Measurements from ENCODE around the gene FMN1. TPM values are rescaled to one million over a fixed set of nuclear protein-coding genes. Genes with fewer than 3 reads are reported as not detected.

The FMN1 gene
- total and polyA plus RNA-seq, 10 of the 15 experiments (the other 5 are each of a cell fraction or from before 2014, with no cell fraction given): 0.05 to 0.16 (median 0.08) TPM; not detected in 4

DNA sequence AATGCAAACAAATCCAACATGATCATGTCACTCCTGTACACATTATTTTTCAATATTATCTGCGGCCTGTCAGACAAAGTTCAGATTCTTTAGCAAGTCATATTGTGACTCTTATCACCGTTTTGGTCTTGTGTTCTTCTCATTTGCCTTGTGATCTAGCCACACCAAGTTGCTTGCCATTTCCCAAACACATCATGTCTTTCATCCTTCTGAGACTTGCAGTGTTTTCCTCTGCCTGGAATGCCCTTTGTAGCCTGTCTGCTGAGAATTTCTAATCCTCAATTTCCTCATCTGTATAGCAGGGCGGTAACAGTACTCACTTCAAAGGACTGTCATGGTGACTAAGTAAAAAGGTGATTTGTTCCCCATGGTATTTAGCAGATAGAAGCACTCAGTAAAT lies 341.7 kb downstream of the FMN1 start (continued):
- TF ChIP-seq, protein P1, sequence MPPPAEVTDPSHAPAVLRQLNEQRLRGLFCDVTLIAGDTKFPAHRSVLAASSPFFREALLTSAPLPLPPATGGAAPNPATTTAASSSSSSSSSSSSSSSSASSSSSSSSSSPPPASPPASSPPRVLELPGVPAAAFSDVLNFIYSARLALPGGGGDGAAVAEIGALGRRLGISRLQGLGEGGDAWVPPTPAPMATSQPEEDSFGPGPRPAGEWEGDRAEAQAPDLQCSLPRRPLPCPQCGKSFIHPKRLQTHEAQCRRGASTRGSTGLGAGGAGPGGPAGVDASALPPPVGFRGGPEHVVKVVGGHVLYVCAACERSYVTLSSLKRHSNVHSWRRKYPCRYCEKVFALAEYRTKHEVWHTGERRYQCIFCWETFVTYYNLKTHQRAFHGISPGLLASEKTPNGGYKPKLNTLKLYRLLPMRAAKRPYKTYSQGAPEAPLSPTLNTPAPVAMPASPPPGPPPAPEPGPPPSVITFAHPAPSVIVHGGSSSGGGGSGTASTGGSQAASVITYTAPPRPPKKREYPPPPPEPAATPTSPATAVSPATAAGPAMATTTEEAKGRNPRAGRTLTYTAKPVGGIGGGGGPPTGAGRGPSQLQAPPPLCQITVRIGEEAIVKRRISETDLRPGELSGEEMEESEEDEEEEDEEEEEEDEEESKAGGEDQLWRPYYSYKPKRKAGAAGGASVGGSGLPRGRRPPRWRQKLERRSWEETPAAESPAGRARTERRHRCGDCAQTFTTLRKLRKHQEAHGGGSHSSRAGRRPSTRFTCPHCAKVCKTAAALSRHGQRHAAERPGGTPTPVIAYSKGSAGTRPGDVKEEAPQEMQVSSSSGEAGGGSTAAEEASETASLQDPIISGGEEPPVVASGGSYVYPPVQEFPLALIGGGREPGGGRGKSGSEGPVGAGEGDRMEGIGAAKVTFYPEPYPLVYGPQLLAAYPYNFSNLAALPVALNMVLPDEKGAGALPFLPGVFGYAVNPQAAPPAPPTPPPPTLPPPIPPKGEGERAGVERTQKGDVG (CRISPR knock-in tag; IDR thresholded peaks at IDR 0.05): no peak
- TF ChIP-seq TAF1 (IDR thresholded peaks at IDR 0.05; ENCODE audit: borderline replicate concordance, low read depth, low read length) (no peak), ZNF217 (IDR thresholded peaks at IDR 0.05) (no peak), SREBF1 (IDR thresholded peaks at IDR 0.05; ENCODE audit: low read length) (no peak), IKZF1 (conservative IDR thresholded peaks at IDR 0.05) (no peak), JUND (IDR thresholded peaks at IDR 0.05; ENCODE audit: low read depth, low read length) (no peak), HDGF (IDR thresholded peaks at IDR 0.05) (no peak), PAX8 (IDR thresholded peaks at IDR 0.05) (no peak), MEF2B (IDR thresholded peaks at IDR 0.05; ENCODE audit: partially characterized antibody, poor library complexity, severe bottlenecking) (no peak)
- TF ChIP-seq, protein P2, sequence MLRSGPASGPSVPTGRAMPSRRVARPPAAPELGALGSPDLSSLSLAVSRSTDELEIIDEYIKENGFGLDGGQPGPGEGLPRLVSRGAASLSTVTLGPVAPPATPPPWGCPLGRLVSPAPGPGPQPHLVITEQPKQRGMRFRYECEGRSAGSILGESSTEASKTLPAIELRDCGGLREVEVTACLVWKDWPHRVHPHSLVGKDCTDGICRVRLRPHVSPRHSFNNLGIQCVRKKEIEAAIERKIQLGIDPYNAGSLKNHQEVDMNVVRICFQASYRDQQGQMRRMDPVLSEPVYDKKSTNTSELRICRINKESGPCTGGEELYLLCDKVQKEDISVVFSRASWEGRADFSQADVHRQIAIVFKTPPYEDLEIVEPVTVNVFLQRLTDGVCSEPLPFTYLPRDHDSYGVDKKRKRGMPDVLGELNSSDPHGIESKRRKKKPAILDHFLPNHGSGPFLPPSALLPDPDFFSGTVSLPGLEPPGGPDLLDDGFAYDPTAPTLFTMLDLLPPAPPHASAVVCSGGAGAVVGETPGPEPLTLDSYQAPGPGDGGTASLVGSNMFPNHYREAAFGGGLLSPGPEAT (IDR thresholded peaks at IDR 0.05; ENCODE audit: low read depth): no peak
- TF ChIP-seq, protein P3, sequence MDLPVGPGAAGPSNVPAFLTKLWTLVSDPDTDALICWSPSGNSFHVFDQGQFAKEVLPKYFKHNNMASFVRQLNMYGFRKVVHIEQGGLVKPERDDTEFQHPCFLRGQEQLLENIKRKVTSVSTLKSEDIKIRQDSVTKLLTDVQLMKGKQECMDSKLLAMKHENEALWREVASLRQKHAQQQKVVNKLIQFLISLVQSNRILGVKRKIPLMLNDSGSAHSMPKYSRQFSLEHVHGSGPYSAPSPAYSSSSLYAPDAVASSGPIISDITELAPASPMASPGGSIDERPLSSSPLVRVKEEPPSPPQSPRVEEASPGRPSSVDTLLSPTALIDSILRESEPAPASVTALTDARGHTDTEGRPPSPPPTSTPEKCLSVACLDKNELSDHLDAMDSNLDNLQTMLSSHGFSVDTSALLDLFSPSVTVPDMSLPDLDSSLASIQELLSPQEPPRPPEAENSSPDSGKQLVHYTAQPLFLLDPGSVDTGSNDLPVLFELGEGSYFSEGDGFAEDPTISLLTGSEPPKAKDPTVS (IDR thresholded peaks at IDR 0.05; ENCODE audit: low read depth, low read length): no peak

Measured in GM12878 (cell line).